Mononuclear cell (primary cell): ENCODE results near the gene PGM2. TPM values are rescaled to one million over a fixed set of nuclear protein-coding genes. Genes with fewer than 3 reads are reported as not detected.

Experiments used
- total RNA-seq: library from RNA; depleted of rRNA; stranded (reverse); fragments of >200 nt; gene quantifications from one replicate; pipeline ENCODE4 v1.2.3, GENCODE V29; 2012

PGM2 gene
- total RNA-seq, 1 donor = 18.6 TPM

Other genes starting within 250 kb of the PGM2 start
- gene RELL1, start 140.3 kb upstream of the PGM2 start, total RNA-seq = 62.3 TPM
- 72.6 TPM for gene TBC1D1, start 64.4 kb downstream of the PGM2 start, total RNA-seq
- 2.3 TPM for gene PTTG2, start 133.7 kb downstream of the PGM2 start, total RNA-seq